WTC11 (cell line): Measurements from ENCODE around the gene GABBR2. TPM values are rescaled to one million over a fixed set of nuclear protein-coding genes. Genes with fewer than 3 reads are reported as not detected.

Source experiments
- ATAC-seq: fragments of 200-7000 bp; cut with Tn5 transposase; 2 replicates; pipeline ENCODE4 v1.10.0; 2021; ENCODE audit warnings: mild to moderate bottlenecking, moderate library complexity
- CTCF ChIA-PET: fragments of 300-600 bp; sonication (Branson Sonifier 250); formaldehyde crosslinking; loops from one replicate; lab custom pipeline; 2021; ENCODE audit warnings: antibody characterized with exemption; lab: Charles Lee
- POLR2A ChIA-PET: fragments of 350-600 bp; sonication (Branson Sonifier 250); formaldehyde crosslinking; loops from one replicate; lab custom pipeline; 2021; ENCODE audit warnings: antibody characterized with exemption; lab: Charles Lee
- DNase-seq: peaks from one replicate; pipeline ENCODE4 v3.0.0; 2021; ENCODE audit warnings: low spot score
- H3K27ac Mint-ChIP-seq: 2 replicates; pipeline ENCODE4 v1.8.0; 2021; ENCODE audit warnings: mixed read lengths
- H3K27me3 Mint-ChIP-seq: 2 replicates; pipeline ENCODE4 v1.8.0; 2021; ENCODE audit warnings: low read depth, mild to moderate bottlenecking, moderate library complexity, mixed read lengths
- H3K36me3 Mint-ChIP-seq: 2 replicates; pipeline ENCODE4 v1.8.0; 2021; ENCODE audit warnings: mixed read lengths
- H3K4me1 Mint-ChIP-seq: 2 replicates; pipeline ENCODE4 v1.8.0; 2022; ENCODE audit warnings: mixed read lengths
- H3K4me3 Mint-ChIP-seq: 2 replicates; pipeline ENCODE4 v1.8.0; 2021; ENCODE audit warnings: mild to moderate bottlenecking, moderate library complexity, mixed read lengths
- H3K9me3 Mint-ChIP-seq: 2 replicates; pipeline ENCODE4 v1.8.0; 2021; ENCODE audit warnings: mixed read lengths
- AFF4 ChIP-seq: sonication (generic); formaldehyde crosslinking; IDR thresholded peaks from 2 replicates; pipeline ENCODE4 v1.8.1; 2023; ENCODE audit warnings: mild to moderate bottlenecking, missing genetic modification reagents, borderline replicate concordance
- ATF6 ChIP-seq: sonication (generic); formaldehyde crosslinking; IDR thresholded peaks from 2 replicates; pipeline ENCODE4 v1.8.1; 2023; ENCODE audit warnings: mild to moderate bottlenecking, missing genetic modification reagents
- E2F5 ChIP-seq: sonication (generic); formaldehyde crosslinking; IDR thresholded peaks from 2 replicates; pipeline ENCODE4 v1.8.1; 2022; ENCODE audit warnings: mild to moderate bottlenecking, moderate library complexity, missing genetic modification reagents
- ERG ChIP-seq: fragments of 250-450 bp; sonication (Bioruptor Pico); IDR thresholded peaks from 2 replicates; pipeline ENCODE4 v1.8.0; 2021; ENCODE audit warnings: mild to moderate bottlenecking
- ETV6 ChIP-seq: sonication (generic); formaldehyde crosslinking; IDR thresholded peaks from 2 replicates; pipeline ENCODE4 v1.8.1; 2022; ENCODE audit warnings: mild to moderate bottlenecking, missing genetic modification reagents
- GTF2I ChIP-seq: fragments of 250-450 bp; sonication (Bioruptor Pico); conservative IDR thresholded peaks from 2 replicates; pipeline ENCODE4 v1.4.0; 2021; ENCODE audit warnings: mild to moderate bottlenecking
- HMGA2 ChIP-seq: fragments of 250-450 bp; sonication (Bioruptor Pico); IDR thresholded peaks from 2 replicates; pipeline ENCODE4 v1.4.0; 2021; ENCODE audit warnings: mild to moderate bottlenecking, moderate library complexity
- HMGXB4 ChIP-seq: sonication (generic); formaldehyde crosslinking; IDR thresholded peaks from 2 replicates; pipeline ENCODE4 v1.8.1; 2023; ENCODE audit warnings: mild to moderate bottlenecking, moderate library complexity, missing genetic modification reagents
- KAT7 ChIP-seq: sonication (generic); formaldehyde crosslinking; IDR thresholded peaks from 2 replicates; pipeline ENCODE4 v1.8.1; 2023; ENCODE audit warnings: missing genetic modification reagents, mild to moderate bottlenecking, borderline replicate concordance
- MAX ChIP-seq: sonication (generic); formaldehyde crosslinking; IDR thresholded peaks from 2 replicates; pipeline ENCODE4 v1.8.0; 2022; ENCODE audit warnings: mild to moderate bottlenecking, missing genetic modification reagents
- NFATC4 ChIP-seq: fragments of 250-450 bp; sonication (Bioruptor Pico); IDR thresholded peaks from 2 replicates; pipeline ENCODE4 v1.9.0; 2021; ENCODE audit warnings: mild to moderate bottlenecking
- OVOL2 ChIP-seq: fragments of 250-450 bp; sonication (Bioruptor Pico); IDR thresholded peaks from 2 replicates; pipeline ENCODE4 v1.9.0; 2021; ENCODE audit warnings: mild to moderate bottlenecking, borderline replicate concordance
- SOX15 ChIP-seq: fragments of 250-450 bp; sonication (Bioruptor Pico); IDR thresholded peaks from 2 replicates; pipeline ENCODE4 v1.9.0; 2021; ENCODE audit warnings: mild to moderate bottlenecking
- SP1 ChIP-seq: sonication (generic); formaldehyde crosslinking; conservative IDR thresholded peaks from 2 replicates; pipeline ENCODE4 v1.8.1; 2022; ENCODE audit warnings: missing genetic modification reagents
- TEAD1 ChIP-seq: sonication (generic); formaldehyde crosslinking; IDR thresholded peaks from 2 replicates; pipeline ENCODE4 v1.8.0; 2022; ENCODE audit warnings: mild to moderate bottlenecking, missing genetic modification reagents
- USF1 ChIP-seq: sonication (generic); formaldehyde crosslinking; IDR thresholded peaks from 2 replicates; pipeline ENCODE4 v1.8.0; 2022; ENCODE audit warnings: mild to moderate bottlenecking, missing genetic modification reagents
- ZMAT4 ChIP-seq: fragments of 250-450 bp; sonication (Bioruptor Pico); IDR thresholded peaks from 2 replicates; pipeline ENCODE4 v1.9.0; 2021; ENCODE audit warnings: mild to moderate bottlenecking
- ZNF138 ChIP-seq: sonication (generic); formaldehyde crosslinking; conservative IDR thresholded peaks from 2 replicates; pipeline ENCODE4 v1.8.1; 2022; ENCODE audit warnings: mild to moderate bottlenecking, moderate library complexity, missing genetic modification reagents
- ZNF219 ChIP-seq: sonication (generic); formaldehyde crosslinking; IDR thresholded peaks from 2 replicates; pipeline ENCODE4 v1.8.0; 2023; ENCODE audit warnings: missing genetic modification reagents, mild to moderate bottlenecking, borderline replicate concordance
- ZNF512 ChIP-seq: sonication (generic); formaldehyde crosslinking; IDR thresholded peaks from 2 replicates; pipeline ENCODE4 v1.8.1; 2022; ENCODE audit warnings: missing genetic modification reagents, borderline replicate concordance
- ZNF671 ChIP-seq: fragments of 250-450 bp; sonication (Bioruptor Pico); IDR thresholded peaks from 2 replicates; pipeline ENCODE4 v1.8.0; 2021; ENCODE audit warnings: mild to moderate bottlenecking
- total RNA-seq: library from RNA; stranded (reverse); gene quantifications from 3 replicates; pipeline ENCODE4 v1.2.3, GENCODE V29; 2021

GABBR2 gene
- total RNA-seq, 1 experiment from 2014 or later = 0.92 TPM

GRCh38 chr9:98363644-98364043 is 345.1 kb downstream of the GABBR2 start (continued):
- no peak for TF ChIP-seq KAT7
- no peak for TF ChIP-seq ETV6 (CRISPR knock-in tag)
- no peak for TF ChIP-seq E2F5
- TF ChIP-seq SP1 (CRISPR knock-in tag) = no peak
- no peak for TF ChIP-seq ERG (CRISPR knock-in tag)

GRCh38 chr9:98362624-98363252 is 346.0 kb downstream of the GABBR2 start:
- POLR2A ChIA-PET = no interaction called here
- no peak for TF ChIP-seq MAX (CRISPR knock-in tag)
- no peak for TF ChIP-seq SP1 (CRISPR knock-in tag)
- no peak for TF ChIP-seq TEAD1 (CRISPR knock-in tag)
- no peak for TF ChIP-seq USF1 (CRISPR knock-in tag)
- no peak for TF ChIP-seq ERG (CRISPR knock-in tag)
- TF ChIP-seq ETV6 (CRISPR knock-in tag) = no peak
- no peak for TF ChIP-seq NFATC4
- TF ChIP-seq ZNF512 (CRISPR knock-in tag) = no peak
- TF ChIP-seq ZNF671 (CRISPR knock-in tag) = no peak
- no peak for TF ChIP-seq SOX15 (CRISPR knock-in tag)
- no peak for TF ChIP-seq ZMAT4 (CRISPR knock-in tag)
- TF ChIP-seq HMGA2 = no peak
- no peak for TF ChIP-seq HMGXB4
- no peak for TF ChIP-seq ZNF138
- no peak for TF ChIP-seq GTF2I (CRISPR knock-in tag)
- no peak for TF ChIP-seq OVOL2 (CRISPR knock-in tag)
- no peak for TF ChIP-seq ZNF219 (CRISPR knock-in tag)
- TF ChIP-seq AFF4 = no peak
- no peak for TF ChIP-seq ATF6

More at GRCh38 chr9:98362624-98363252, 346.0 kb downstream of the GABBR2 start:
- Mint-ChIP-seq H3K4me3 (no peak overlapping the region), H3K27ac (no peak overlapping the region), H3K36me3 (peaks cover 13% of the 10 kb centered on the region), H3K27me3 (no peaks in the 10 kb centered on the region; the same call in 1 of the 2 replicates), H3K9me3 (peaks cover 22% of the 10 kb centered on the region), H3K4me1 (peaks cover 3% of the 10 kb centered on the region; the same call in 1 of the 2 replicates)
- CTCF ChIA-PET = interaction anchor here (1.0 to 1.2 kb wide), 2 partner anchors 47 to 174 kb away, joined by 3 to 4 read pairs; no protein-coding TSS in a partner anchor
- ATAC-seq (no peak), DNase-seq (no peak)
